ENCODE measurements around the gene CDH13.

DNA sequence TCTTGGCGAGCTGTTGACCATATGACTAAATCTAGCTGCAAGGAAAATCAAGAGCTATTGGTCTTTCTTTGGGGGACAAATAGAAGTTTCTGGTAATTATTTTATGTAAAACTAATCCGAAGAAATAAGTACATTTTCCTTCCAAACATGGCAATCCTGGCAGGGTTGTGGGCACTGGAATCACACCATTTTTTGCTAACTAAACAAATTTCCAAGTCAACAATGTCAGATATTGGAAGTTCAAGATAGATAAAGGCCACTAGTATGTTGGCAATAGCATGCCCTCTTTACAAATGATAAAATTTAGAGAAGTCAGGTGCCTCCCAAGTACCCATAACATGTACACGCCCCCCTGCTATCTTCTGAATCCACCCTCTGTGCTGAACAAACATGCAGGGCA, 330.4 kb downstream of the CDH13 start:
- TF ChIP-seq ZNF140 (tag by site-specific recombination; IDR thresholded peaks at IDR 0.05) = no peak
- TF ChIP-seq, protein P1, sequence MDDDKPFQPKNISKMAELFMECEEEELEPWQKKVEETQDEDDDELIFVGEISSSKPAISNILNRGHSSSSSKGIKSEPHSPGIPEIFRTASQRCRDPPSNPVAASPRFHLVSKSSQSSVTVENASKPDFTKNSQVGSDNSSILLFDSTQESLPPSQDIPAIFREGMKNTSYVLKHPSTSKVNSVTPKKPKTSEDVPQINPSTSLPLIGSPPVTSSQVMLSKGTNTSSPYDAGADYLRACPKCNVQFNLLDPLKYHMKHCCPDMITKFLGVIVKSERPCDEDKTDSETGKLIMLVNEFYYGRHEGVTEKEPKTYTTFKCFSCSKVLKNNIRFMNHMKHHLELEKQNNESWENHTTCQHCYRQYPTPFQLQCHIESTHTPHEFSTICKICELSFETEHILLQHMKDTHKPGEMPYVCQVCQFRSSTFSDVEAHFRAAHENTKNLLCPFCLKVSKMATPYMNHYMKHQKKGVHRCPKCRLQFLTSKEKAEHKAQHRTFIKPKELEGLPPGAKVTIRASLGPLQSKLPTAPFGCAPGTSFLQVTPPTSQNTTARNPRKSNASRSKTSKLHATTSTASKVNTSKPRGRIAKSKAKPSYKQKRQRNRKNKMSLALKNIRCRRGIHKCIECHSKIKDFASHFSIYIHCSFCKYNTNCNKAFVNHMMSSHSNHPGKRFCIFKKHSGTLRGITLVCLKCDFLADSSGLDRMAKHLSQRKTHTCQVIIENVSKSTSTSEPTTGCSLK (tag by site-specific recombination; IDR thresholded peaks at IDR 0.05) = no peak
- TF ChIP-seq, protein P2, sequence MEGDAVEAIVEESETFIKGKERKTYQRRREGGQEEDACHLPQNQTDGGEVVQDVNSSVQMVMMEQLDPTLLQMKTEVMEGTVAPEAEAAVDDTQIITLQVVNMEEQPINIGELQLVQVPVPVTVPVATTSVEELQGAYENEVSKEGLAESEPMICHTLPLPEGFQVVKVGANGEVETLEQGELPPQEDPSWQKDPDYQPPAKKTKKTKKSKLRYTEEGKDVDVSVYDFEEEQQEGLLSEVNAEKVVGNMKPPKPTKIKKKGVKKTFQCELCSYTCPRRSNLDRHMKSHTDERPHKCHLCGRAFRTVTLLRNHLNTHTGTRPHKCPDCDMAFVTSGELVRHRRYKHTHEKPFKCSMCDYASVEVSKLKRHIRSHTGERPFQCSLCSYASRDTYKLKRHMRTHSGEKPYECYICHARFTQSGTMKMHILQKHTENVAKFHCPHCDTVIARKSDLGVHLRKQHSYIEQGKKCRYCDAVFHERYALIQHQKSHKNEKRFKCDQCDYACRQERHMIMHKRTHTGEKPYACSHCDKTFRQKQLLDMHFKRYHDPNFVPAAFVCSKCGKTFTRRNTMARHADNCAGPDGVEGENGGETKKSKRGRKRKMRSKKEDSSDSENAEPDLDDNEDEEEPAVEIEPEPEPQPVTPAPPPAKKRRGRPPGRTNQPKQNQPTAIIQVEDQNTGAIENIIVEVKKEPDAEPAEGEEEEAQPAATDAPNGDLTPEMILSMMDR (tag by site-specific recombination; IDR thresholded peaks at IDR 0.05) = no peak
- no peak for TF ChIP-seq BCL11A (tag by site-specific recombination; IDR thresholded peaks at IDR 0.05; ENCODE audit: low read depth)
- TF ChIP-seq ZEB2 (tag by site-specific recombination; IDR thresholded peaks at IDR 0.05) = no peak
- TF ChIP-seq HOXD13 (CRISPR knock-in tag; IDR thresholded peaks at IDR 0.05; ENCODE audit: borderline replicate concordance) = no peak
- no peak for TF ChIP-seq ZBTB21 (tag by site-specific recombination; IDR thresholded peaks at IDR 0.05)
- TF ChIP-seq, protein P3, sequence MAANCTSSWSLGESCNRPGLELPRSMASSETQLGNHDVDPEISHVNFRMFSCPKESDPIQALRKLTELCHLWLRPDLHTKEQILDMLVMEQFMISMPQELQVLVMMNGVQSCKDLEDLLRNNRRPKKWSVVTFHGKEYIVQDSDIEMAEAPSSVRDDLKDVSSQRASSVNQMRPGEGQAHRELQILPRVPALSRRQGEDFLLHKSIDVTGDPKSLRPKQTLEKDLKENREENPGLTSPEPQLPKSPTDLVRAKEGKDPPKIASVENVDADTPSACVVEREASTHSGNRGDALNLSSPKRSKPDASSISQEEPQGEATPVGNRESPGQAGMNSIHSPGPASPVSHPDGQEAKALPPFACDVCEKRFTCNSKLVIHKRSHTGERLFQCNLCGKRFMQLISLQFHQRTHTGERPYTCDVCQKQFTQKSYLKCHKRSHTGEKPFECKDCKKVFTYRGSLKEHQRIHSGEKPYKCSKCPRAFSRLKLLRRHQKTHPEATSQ (tag by site-specific recombination; IDR thresholded peaks at IDR 0.05) = no peak

All from HEK293 (cell line).